OCI-LY3 (cell line): Measurements from ENCODE around the gene LYZL1.

Source experiments
- H2AFZ ChIP-seq: fragments of 200-600, 300-600 bp; shearing (Covaris generic); 2 replicates; pipeline ENCODE4 v1.6.0; 2014; ENCODE audit warnings: antibody characterized with exemption, low read depth, low read length
- H3K27ac ChIP-seq: fragments of 200-600, 300-600 bp; sonication (generic); 2 replicates; pipeline ENCODE4 v1.5.1; 2014; ENCODE audit warnings: mild to moderate bottlenecking, low read length, moderate library complexity, mixed read lengths
- H3K27me3 ChIP-seq: fragments of 200-600, 300-600 bp; sonication (generic); 2 replicates; pipeline ENCODE4 v1.6.1; 2014; ENCODE audit warnings: low read depth, low read length, mixed read lengths
- H3K36me3 ChIP-seq: fragments of 200-600, 300-600 bp; sonication (generic); replicated peaks from 2 replicates; pipeline ENCODE3; 2014; ENCODE audit warnings: low read depth, low read length, mixed read lengths
- H3K4me1 ChIP-seq: fragments of 300-600, 200-600 bp; sonication (generic); 2 replicates; pipeline ENCODE4 v1.6.1; 2014; ENCODE audit warnings: low read length, mixed read lengths
- H3K4me2 ChIP-seq: fragments of 200-600, 300-600 bp; sonication (generic); 2 replicates; pipeline ENCODE4 v1.6.1; 2014; ENCODE audit warnings: low read length, mixed read lengths
- H3K4me3 ChIP-seq: fragments of 300-600, 200-600 bp; sonication (generic); 2 replicates; pipeline ENCODE4 v1.5.1; 2014; ENCODE audit warnings: antibody characterized with exemption, mild to moderate bottlenecking, low read length, moderate library complexity
- H3K79me2 ChIP-seq: fragments of 300-600, 200-600 bp; shearing (Covaris generic); 2 replicates; pipeline ENCODE4 v1.6.1; 2014; ENCODE audit warnings: mild to moderate bottlenecking, low read length, mixed read lengths
- H3K9ac ChIP-seq: fragments of 300-600, 200-600 bp; shearing (Covaris generic); 2 replicates; pipeline ENCODE4 v1.6.0; 2014; ENCODE audit warnings: mild to moderate bottlenecking, low read length, moderate library complexity
- H3K9me3 ChIP-seq: fragments of 200-600, 300-600 bp; shearing (Covaris generic); 2 replicates; pipeline ENCODE4 v1.6.1; 2014; ENCODE audit warnings: low read length, mixed read lengths; ENCODE audit not compliant: insufficient read depth
- H4K20me1 ChIP-seq: fragments of 200-600, 300-600 bp; sonication (generic); 2 replicates; pipeline ENCODE4 v1.6.1; 2016; ENCODE audit warnings: low read length, mixed read lengths; ENCODE audit not compliant: insufficient read depth
- EZH2phosphoT487 ChIP-seq: fragments of 200-600 bp; shearing (Covaris generic); IDR thresholded peaks from 2 replicates; pipeline ENCODE4 v1.6.1; 2018; ENCODE audit warnings: antibody characterized with exemption, mixed run types, low read depth
- TF ChIP-seq, protein P1 (sequence below): fragments of 200-600, 300-600 bp; sonication (generic); IDR thresholded peaks from 2 replicates; pipeline ENCODE4 v1.5.1; 2014; ENCODE audit warnings: antibody characterized with exemption, low read length, low read depth

LYZL1 gene

DNA sequence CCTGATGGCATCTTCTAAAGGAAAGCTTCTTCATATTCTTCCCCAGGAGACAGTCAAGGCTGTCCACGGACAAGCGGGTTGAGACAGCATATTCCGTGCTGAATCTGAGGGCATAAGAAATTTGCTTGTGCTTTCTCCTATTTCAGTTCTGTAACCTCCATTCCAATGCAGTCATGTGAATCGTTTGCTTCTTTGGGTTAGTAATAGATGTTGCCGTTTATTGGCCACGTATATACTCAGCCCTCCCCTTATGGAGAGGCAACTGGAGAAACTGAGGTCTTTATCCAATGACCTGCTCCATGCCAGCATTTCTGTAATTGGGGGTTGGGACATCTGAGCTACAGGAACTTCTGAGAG lies 38.9 kb downstream of the LYZL1 start:
- Histone ChIP-seq H3K27ac (no peak overlapping the region), H3K9me3 (no peaks in the 10 kb centered on the region), H2AFZ (no peak overlapping the region), H4K20me1 (no peaks in the 10 kb centered on the region), H3K27me3 (no peaks in the 10 kb centered on the region), H3K79me2 (no peaks in the 10 kb centered on the region), H3K9ac (no peak overlapping the region), H3K4me2 (no peak overlapping the region), H3K36me3 (no peaks in the 10 kb centered on the region), H3K4me3 (no peak overlapping the region), H3K4me1 (peaks cover 8% of the 10 kb centered on the region)
- no peak for TF ChIP-seq EZH2phosphoT487
- TF ChIP-seq, protein P1, sequence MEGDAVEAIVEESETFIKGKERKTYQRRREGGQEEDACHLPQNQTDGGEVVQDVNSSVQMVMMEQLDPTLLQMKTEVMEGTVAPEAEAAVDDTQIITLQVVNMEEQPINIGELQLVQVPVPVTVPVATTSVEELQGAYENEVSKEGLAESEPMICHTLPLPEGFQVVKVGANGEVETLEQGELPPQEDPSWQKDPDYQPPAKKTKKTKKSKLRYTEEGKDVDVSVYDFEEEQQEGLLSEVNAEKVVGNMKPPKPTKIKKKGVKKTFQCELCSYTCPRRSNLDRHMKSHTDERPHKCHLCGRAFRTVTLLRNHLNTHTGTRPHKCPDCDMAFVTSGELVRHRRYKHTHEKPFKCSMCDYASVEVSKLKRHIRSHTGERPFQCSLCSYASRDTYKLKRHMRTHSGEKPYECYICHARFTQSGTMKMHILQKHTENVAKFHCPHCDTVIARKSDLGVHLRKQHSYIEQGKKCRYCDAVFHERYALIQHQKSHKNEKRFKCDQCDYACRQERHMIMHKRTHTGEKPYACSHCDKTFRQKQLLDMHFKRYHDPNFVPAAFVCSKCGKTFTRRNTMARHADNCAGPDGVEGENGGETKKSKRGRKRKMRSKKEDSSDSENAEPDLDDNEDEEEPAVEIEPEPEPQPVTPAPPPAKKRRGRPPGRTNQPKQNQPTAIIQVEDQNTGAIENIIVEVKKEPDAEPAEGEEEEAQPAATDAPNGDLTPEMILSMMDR, result no peak

DNA sequence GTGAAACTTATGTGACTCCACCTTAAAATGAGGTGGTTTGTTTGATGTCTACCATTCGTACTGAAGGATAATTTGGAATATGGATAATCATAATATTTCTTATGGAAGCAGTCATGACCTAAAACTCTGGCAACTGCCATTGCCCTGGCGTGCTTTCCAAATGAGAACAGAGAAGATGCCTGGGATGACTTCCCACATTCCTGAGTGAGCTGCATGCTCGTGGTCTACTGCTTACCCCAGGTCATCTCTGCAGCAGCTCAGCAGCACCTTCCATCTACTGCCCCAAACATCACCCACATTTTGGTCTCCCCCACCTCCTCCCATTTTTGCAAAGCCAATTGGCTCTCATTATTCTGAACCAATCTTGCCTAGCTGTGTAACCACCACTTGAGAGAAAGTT lies 40.1 kb downstream of the LYZL1 start:
- Histone ChIP-seq H3K36me3 (no peaks in the 10 kb centered on the region), H3K4me3 (no peak overlapping the region), H3K27ac (no peak overlapping the region), H3K79me2 (no peaks in the 10 kb centered on the region), H3K4me1 (peaks cover 8% of the 10 kb centered on the region), H2AFZ (no peak overlapping the region), H3K9ac (no peak overlapping the region), H3K9me3 (no peaks in the 10 kb centered on the region), H4K20me1 (no peaks in the 10 kb centered on the region), H3K27me3 (no peaks in the 10 kb centered on the region), H3K4me2 (no peak overlapping the region)
- TF ChIP-seq, protein P1, result no peak
- no peak for TF ChIP-seq EZH2phosphoT487

DNA sequence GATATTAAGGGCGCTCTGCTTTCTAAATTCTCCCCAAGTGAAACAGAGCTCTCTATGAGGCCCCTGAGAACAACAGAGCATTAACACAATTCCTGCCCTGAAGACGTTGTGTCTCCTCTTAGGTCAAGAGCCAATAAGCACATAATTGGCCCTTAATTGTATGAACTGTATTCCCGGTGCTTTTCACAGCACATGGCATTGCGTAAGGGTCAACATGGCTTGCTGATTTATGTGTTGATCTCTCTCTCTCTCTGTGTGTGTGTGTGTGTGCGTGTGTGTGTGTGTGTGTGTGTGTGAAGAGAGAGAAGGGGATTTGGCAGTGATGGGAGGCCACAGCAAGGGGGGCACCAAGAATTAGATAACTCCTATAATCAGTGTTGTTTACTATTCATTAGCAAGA lies 40.5 kb downstream of the LYZL1 start:
- Histone ChIP-seq H3K27me3 (no peaks in the 10 kb centered on the region), H3K9ac (no peak overlapping the region), H4K20me1 (no peaks in the 10 kb centered on the region), H3K27ac (no peak overlapping the region), H2AFZ (no peak overlapping the region), H3K4me2 (no peak overlapping the region), H3K9me3 (no peaks in the 10 kb centered on the region), H3K4me3 (no peak overlapping the region), H3K4me1 (peaks cover 8% of the 10 kb centered on the region), H3K36me3 (no peaks in the 10 kb centered on the region), H3K79me2 (no peaks in the 10 kb centered on the region)
- TF ChIP-seq, protein P1, result no peak
- no peak for TF ChIP-seq EZH2phosphoT487

DNA sequence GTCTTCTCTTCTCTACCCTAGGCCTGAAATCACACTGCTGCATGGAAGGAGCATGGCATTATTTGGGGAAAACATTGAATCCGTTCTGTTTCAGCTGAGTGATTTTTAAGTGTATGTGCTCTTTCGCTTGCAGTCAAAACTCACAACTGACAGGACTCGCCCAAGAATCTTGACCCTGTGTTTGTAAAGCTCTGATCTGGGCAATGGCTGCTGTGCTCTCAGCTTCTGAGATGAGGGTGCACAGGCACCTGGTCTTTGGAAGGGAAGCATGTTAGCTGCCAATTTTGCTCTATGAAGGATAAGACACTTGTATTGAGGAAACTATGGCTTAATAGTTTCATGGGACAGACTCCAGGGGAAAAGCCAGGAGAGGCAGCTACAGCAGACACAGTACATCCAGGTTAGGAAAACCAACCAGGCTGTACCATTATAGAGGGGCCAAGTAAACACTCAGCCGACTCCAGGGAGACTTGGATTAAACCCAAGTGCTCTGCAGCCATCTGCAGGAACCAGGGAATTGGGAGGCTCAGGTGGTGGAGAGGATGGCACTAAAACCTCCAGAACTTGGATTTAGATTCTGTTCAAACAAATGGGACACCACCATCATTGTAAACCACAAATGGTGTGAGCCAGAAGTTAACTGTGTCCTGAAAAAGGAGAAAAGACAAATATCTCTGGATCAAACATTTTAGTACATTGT lies 43.3 kb downstream of the LYZL1 start:
- H3K36me3 ChIP-seq, result no peaks in the 10 kb centered on the region

More for the DNA sequence above, 43.3 kb downstream of the LYZL1 start:
- Histone ChIP-seq H3K4me2 (no peak overlapping the region), H4K20me1 (no peaks in the 10 kb centered on the region), H3K27me3 (no peaks in the 10 kb centered on the region), H3K9me3 (no peaks in the 10 kb centered on the region), H3K4me1 (no peaks in the 10 kb centered on the region), H3K79me2 (no peaks in the 10 kb centered on the region), H3K4me3 (no peak overlapping the region), H3K9ac (no peak overlapping the region), H3K27ac (no peak overlapping the region), H2AFZ (no peak overlapping the region)
- TF ChIP-seq, protein P1, result no peak
- TF ChIP-seq EZH2phosphoT487, result no peak
